ENCODE data around the gene RNF208.

DNA sequence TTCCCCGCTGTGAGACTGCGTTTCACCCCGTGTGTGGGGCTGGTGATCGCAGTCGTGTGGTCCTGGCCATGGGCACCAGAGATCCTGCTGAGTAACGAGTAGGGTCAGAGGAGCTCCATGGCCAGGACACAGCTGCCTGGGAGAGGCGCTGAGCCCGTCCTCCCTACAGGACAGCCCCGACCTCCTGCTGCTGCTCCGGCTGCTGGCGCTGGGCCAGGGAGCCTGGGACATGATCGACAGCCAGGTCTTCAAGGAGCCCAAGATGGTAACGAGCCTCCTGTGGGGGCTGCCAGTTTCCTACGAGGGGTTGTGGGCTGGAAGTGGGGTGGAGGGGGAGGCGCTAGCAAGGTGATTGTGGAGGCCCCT lies 44.1 kb upstream of the RNF208 start:
- TF ChIP-seq, protein P1, sequence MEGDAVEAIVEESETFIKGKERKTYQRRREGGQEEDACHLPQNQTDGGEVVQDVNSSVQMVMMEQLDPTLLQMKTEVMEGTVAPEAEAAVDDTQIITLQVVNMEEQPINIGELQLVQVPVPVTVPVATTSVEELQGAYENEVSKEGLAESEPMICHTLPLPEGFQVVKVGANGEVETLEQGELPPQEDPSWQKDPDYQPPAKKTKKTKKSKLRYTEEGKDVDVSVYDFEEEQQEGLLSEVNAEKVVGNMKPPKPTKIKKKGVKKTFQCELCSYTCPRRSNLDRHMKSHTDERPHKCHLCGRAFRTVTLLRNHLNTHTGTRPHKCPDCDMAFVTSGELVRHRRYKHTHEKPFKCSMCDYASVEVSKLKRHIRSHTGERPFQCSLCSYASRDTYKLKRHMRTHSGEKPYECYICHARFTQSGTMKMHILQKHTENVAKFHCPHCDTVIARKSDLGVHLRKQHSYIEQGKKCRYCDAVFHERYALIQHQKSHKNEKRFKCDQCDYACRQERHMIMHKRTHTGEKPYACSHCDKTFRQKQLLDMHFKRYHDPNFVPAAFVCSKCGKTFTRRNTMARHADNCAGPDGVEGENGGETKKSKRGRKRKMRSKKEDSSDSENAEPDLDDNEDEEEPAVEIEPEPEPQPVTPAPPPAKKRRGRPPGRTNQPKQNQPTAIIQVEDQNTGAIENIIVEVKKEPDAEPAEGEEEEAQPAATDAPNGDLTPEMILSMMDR (IDR thresholded peaks at IDR 0.05), result no peak
- no peak for TF ChIP-seq POLR2A (IDR thresholded peaks at IDR 0.05)

Measured in adrenal gland (tissue), 5 donors.